Mesodermal cell (in vitro differentiated cells): ENCODE results near the gene BAZ2A.

ENCODE experiments used
- H3K27ac ChIP-seq: 2 replicates; pipeline ENCODE4 v1.7.0; 2013; ENCODE audit warnings: mild to moderate bottlenecking, low read depth, low read length, moderate library complexity; ENCODE audit not compliant: severe bottlenecking
- H3K36me3 ChIP-seq: 2 replicates; pipeline ENCODE4 v1.7.1; 2013; ENCODE audit warnings: mild to moderate bottlenecking, low read length, moderate library complexity; ENCODE audit not compliant: control insufficient read depth, insufficient read depth
- H3K4me1 ChIP-seq: one replicate; pipeline ENCODE4 v1.7.1; 2013; ENCODE audit warnings: mild to moderate bottlenecking, low read length; ENCODE audit not compliant: insufficient read depth, control insufficient read depth, poor library complexity, severe bottlenecking
- H3K4me3 ChIP-seq: 2 replicates; pipeline ENCODE4 v1.7.0; 2013; ENCODE audit warnings: low read length, control low read depth, mild to moderate bottlenecking; ENCODE audit not compliant: insufficient read depth, poor library complexity, severe bottlenecking; ENCODE audit errors: extremely low read depth
- H3K9me3 ChIP-seq: 2 replicates; pipeline ENCODE4 v1.7.1; 2013; ENCODE audit warnings: mild to moderate bottlenecking, low read length, moderate library complexity; ENCODE audit not compliant: control insufficient read depth
- WGBS, 2 experiments: methylation state at CpG; one replicate each; pipeline ENCODE4 v1.1.5; 2013; ENCODE audit warnings: missing lambda C conversion rate in 2 of 2; ENCODE audit not compliant: insufficient coverage in 2 of 2; 5-methylcytosine and 5-hydroxymethylcytosine counted together

BAZ2A gene

GRCh38 chr12:56626701-56627100 is 3.4 kb downstream of the BAZ2A start:
- no peak overlapping the region for H3K27ac ChIP-seq
- H3K36me3 ChIP-seq: peaks cover 58% of the 10 kb centered on the region
- peaks cover 20% of the 10 kb centered on the region for H3K4me1 ChIP-seq
- no peak overlapping the region for H3K4me3 ChIP-seq
- H3K9me3 ChIP-seq: no peaks in the 10 kb centered on the region

- H3K4me3 ChIP-seq: no peak overlapping the region
- no peaks in the 10 kb centered on the region for H3K9me3 ChIP-seq
- H3K27ac ChIP-seq: no peak overlapping the region
- WGBS, 2 experiments: 100% methylated on average over 1 of the region's 1 CpG; no CpG with 5 or more reads in 1 of the 2 experiments
- H3K36me3 ChIP-seq: peaks cover 89% of the 10 kb centered on the region
- peaks cover 2% of the 10 kb centered on the region for H3K4me1 ChIP-seq
These were observed 7.6 kb downstream of the BAZ2A start for GRCh38 chr12:56622535-56622934.

- H3K36me3 ChIP-seq: peaks cover 97% of the 10 kb centered on the region
- no peaks in the 10 kb centered on the region for H3K4me1 ChIP-seq
- no peaks in the 10 kb centered on the region for H3K9me3 ChIP-seq
- no peak overlapping the region for H3K27ac ChIP-seq
- no peak overlapping the region for H3K4me3 ChIP-seq
These were observed 13.2 kb downstream of the BAZ2A start for GRCh38 chr12:56616925-56617324.

GRCh38 chr12:56616244-56616643 is 13.9 kb downstream of the BAZ2A start:
- H3K9me3 ChIP-seq: no peaks in the 10 kb centered on the region
- H3K4me3 ChIP-seq: no peak overlapping the region
- H3K36me3 ChIP-seq: peaks cover 98% of the 10 kb centered on the region
- WGBS, 2 experiments: 100% methylated on average over 2 of the region's 3 CpGs
- H3K27ac ChIP-seq: no peak overlapping the region
- H3K4me1 ChIP-seq: no peaks in the 10 kb centered on the region

GRCh38 chr12:56614627-56615026 is 15.5 kb downstream of the BAZ2A start:
- H3K27ac ChIP-seq: no peak overlapping the region
- H3K9me3 ChIP-seq: no peaks in the 10 kb centered on the region
- 93 to 96% methylated on average over 8 of the region's 8 CpGs for WGBS, 2 experiments
- H3K4me3 ChIP-seq: no peak overlapping the region
- H3K4me1 ChIP-seq: no peaks in the 10 kb centered on the region
- H3K36me3 ChIP-seq: peaks cover 98% of the 10 kb centered on the region

- Histone ChIP-seq H3K4me3 (no peak overlapping the region), H3K36me3 (peaks cover 91% of the 10 kb centered on the region), H3K4me1 (no peaks in the 10 kb centered on the region), H3K9me3 (no peaks in the 10 kb centered on the region), H3K27ac (no peak overlapping the region)
- 100% methylated on average over 2 of the region's 3 CpGs; no CpG with 5 or more reads in 1 of the 2 experiments for WGBS, 2 experiments
These were observed 25.8 kb downstream of the BAZ2A start for GRCh38 chr12:56604355-56604754.

GRCh38 chr12:56602239-56602638 is 27.9 kb downstream of the BAZ2A start:
- H3K4me1 ChIP-seq: no peaks in the 10 kb centered on the region
- no peak overlapping the region for H3K4me3 ChIP-seq
- 100% methylated on average over 2 of the region's 3 CpGs; no CpG with 5 or more reads in 1 of the 2 experiments for WGBS, 2 experiments
- no peak overlapping the region for H3K27ac ChIP-seq
- peaks cover 100% of the 10 kb centered on the region for H3K36me3 ChIP-seq
- H3K9me3 ChIP-seq: no peaks in the 10 kb centered on the region

- Histone ChIP-seq H3K9me3 (no peaks in the 10 kb centered on the region), H3K4me3 (no peak overlapping the region), H3K27ac (no peak overlapping the region), H3K4me1 (peaks cover 6% of the 10 kb centered on the region), H3K36me3 (peaks cover 99% of the 10 kb centered on the region)
- 80 to 85% methylated on average over 2 to 3 of the region's 3 CpGs for WGBS, 2 experiments
These were observed 28.6 kb downstream of the BAZ2A start for GRCh38 chr12:56601503-56601902.

GRCh38 chr12:56600753-56601152 is 29.4 kb downstream of the BAZ2A start:
- H3K27ac ChIP-seq: no peak overlapping the region
- H3K4me3 ChIP-seq: no peak overlapping the region
- 98 to 100% methylated on average over 4 to 6 of the region's 6 CpGs for WGBS, 2 experiments
- H3K4me1 ChIP-seq: peaks cover 6% of the 10 kb centered on the region
- no peaks in the 10 kb centered on the region for H3K9me3 ChIP-seq
- peaks cover 99% of the 10 kb centered on the region for H3K36me3 ChIP-seq

- Histone ChIP-seq H3K27ac (no peak overlapping the region), H3K4me3 (no peak overlapping the region), H3K9me3 (no peaks in the 10 kb centered on the region), H3K36me3 (peaks cover 99% of the 10 kb centered on the region), H3K4me1 (peaks cover 8% of the 10 kb centered on the region)
- WGBS, 2 experiments: 88 to 99% methylated on average over 1 to 10 of the region's 10 CpGs
These were observed 30.3 kb downstream of the BAZ2A start for GRCh38 chr12:56599797-56600196.

- no peaks in the 10 kb centered on the region for H3K9me3 ChIP-seq
- 97% methylated on average over 11 to 15 of the region's 15 CpGs for WGBS, 2 experiments
- H3K27ac ChIP-seq: no peak overlapping the region
- H3K4me3 ChIP-seq: no peak overlapping the region
- H3K4me1 ChIP-seq: peaks cover 14% of the 10 kb centered on the region
- peaks cover 96% of the 10 kb centered on the region for H3K36me3 ChIP-seq
These were observed 31.1 kb downstream of the BAZ2A start for GRCh38 chr12:56599041-56599440.
